ENCODE results near the gene USP46.

- no peak for TF ChIP-seq CTCF (IDR thresholded peaks at IDR 0.05)
- TF ChIP-seq POLR2A (IDR thresholded peaks at IDR 0.05), result no peak
Measured at GRCh38 chr4:52661966-52662690, 3.0 kb upstream of the USP46 start.
